CD4-positive, alpha-beta T cell treated with Interleukin-6 at 100 ng/mL for 8 hours (primary cell): ENCODE measurements around the gene HEXD.
A peak's percentile ranks its signal among the peaks of the same experiment; 100 is the strongest.
"Not testable (repeated sequence)": the region's sequence is repeated elsewhere in the genome, so short reads cannot be mapped to it uniquely, and the experiment has no call there.

Experiments used
- DNase-seq: peaks from one replicate; pipeline ENCODE4 v3.0.0-alpha.2; 2020; ENCODE audit warnings: mixed read lengths, low spot score

Gene HEXD

DNA sequence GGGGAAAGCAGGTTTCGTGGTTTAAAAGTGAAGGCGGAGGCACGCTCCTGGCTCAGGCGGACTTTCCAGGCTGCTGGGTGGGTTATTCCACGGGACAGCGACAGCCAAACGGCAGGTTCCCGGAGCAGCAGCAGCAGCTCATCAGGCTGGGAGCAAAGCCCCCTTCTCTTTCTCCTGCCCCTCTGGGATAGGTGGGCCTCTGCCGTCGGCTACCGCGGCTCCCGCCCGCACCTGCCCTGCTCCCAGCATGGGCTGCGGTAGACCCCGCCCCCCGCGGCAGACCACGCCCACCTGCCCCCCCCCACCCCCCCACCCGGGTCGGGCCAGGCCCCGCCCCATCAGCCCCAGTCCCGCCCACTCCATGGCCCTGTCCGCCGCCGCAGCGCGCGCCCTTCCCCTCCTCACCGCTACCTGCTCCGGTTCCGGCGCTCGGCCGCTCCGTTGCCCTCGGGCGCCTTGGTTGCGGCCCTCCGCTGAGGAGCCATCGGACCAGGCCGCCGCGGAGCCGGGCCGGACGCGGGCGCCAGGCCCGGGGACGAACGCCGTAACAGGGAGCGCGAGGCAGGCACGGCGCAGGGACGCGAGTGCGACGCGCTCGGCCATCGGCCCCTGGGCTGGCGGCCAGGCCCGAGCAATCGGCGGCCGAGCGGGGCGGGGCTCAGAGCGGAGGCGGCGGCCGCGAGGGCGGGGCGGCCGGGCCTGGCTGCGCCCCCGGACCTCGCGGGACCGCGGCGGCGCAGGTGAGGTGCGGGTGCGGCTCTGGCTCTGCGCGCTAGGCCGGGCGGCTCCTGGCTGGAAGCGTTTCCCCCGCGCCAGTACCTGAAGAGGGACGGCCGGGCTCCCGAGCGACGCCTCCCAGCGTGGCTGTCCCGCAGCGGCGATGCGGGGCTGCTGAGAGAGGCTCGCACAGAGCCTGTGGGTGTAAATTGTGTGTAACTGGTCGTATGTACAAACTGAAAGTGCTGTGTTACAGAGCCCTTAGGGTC lies at the start of gene HEXD, which contains the start of gene OGFOD3:
Gene HEXD (plus strand): TSS at position 347 of the 986 bp plus-strand sequence. CDS start 1,453 bp downstream, outside the sequence.
Gene OGFOD3 (minus strand): TSS at position 586 of the 986 bp plus-strand sequence. CDS start 101 bp downstream, at position 485.
- DNase-seq: peak; percentile 80

DNA sequence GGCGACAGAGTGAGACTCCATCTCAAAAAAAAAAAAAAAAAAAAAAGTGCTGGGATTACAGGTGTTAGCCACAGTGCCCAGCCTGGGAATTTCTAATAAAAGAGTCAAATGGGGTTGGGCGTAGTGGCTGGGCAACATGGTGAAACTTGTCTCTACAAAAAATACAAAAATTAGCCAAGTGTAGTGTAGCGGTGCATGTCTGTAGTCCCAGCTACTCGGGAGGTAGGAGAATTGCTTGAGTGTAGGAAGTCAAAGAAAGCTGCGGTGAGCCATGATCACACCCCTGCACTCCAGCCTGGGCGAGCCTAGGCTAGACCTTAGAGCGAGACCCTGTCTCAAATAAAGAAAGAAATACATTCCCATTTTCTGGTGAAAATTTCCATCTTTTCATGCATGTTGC lies 48.9 kb upstream of the HEXD start:
- DNase-seq: no peak

DNA sequence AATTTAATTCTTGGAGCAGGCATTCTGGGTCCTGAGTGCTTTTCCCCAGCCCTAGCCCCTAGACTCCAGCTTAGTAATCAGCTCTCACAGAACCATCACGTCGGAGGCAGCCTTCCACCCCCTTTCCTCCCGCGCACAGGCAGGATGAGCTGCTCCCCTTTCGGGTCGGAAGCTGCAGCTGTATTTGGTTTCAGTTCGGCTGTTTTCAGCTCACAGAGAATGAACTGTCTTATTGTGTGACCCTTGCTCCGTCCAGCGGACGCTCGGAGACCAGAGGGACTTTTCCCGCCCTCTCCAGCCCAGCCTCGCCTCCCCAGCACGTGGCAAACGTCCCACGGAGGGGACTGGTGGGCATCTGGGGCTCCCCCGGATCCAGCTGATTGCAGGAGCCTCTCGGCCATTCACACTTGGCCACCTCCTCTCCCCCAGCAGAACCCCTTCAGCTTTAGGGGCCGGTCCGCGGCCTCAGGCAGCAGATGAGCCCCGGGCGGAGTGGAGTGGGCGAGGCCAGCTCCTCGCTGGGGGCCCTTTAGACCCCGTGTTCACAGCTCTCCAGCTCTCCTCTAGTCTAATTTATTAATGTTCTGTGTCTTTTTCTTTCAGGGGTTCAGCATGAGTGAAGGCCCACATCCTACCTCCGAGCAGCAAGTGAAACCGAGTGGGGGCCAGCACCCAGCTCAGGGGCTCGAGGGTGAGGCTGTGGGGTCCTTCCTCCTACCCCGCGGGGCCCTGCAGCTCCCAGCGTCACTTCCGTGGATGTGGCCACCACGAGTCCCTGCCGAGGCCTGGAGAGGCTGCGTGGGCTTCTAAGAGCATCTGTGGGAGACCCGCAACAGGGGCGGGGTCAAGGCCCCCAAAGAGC lies 47.4 kb upstream of the HEXD start:
- DNase-seq: no peak

DNA sequence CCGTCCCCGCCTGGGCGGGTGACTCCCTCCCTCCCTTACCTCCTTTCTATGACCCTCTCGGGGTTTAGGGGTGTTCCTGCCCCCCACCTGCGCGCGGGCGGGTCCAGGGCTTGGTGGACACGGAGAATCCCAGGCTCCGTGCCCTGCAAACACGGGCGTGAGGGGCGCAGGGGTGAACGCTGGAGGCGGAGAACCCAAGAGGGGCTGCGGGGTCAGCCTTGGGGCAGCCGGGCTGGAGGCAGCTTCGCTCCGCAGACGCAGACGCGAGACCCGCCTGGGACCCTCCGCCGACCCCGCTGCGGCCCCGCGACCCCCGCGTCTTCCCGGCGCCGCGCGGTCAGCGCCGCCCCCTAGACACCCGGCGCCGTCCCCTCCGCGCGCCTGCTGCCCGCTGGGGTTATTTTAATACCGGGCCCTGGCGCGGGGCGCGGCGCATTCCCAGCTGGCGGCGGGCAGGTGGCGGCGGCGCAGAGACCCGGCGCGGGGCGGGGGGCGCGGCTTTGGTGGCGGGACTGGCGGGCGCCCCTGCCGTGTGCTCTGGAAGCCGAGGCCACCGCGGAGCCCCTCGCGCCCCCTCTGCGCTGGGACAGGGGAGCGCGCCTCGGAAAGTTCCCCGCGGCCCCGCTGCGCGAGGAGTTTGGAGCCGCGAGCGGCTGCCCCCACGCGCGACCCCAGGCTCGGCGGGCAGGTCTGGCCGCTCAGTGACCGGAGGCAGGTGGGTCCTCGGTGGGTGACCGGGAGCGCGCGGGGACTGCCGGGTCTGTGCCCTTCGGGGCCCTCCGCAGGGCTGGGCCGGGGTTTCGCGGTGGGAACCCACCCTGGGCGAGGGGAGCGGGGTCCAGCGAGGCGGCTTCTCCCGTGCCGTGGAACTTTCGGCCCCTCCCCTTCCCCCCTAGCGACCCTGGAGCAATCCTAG lies 46.6 kb upstream of the HEXD start, which contains the start of gene UTS2R:
Gene UTS2R (plus strand): TSS at position 433 of the 916 bp plus-strand sequence. CDS start 2,560 bp downstream, outside the sequence.
- DNase-seq: no peak

DNA sequence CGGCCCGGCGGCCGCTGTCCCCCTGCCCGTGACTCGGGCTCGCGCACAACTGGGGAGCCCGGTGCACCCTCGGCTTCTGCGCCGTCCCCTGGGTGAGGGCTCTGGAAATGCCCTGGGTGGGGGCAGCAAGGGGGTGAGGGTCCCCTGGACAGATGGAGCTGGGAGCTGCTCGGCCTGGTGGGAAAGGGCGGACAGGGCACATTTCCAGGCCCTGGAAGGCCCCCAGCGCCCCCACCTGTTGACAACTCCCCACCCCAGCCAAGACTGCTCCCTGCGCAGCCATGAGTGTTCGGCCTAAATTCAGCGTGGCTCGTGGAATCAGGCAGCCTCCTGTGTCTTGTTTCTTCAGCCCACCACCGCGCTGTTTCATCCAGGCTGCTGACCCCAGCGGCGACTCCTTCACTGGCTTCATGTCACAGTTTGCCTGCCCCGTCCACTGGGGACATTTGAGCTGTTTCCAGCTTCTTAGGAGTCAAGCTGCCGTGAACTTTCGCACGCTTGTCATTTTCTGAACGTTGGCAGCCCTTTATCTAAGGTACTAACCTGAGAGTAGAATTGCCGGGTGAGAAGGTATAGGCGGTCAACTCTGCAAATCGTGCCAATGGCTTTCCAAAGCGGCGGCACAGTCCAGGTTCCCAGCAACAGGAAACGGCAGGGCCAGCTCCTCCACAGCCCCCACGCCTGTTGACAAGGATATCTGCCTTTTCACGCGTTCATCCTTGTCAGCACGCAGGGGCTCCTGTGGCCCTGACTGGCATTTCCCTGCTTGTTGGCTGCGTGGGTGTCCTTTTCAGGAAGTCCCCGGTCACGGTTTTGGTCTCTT lies 45.7 kb upstream of the HEXD start:
- no peak for DNase-seq

GRCh38 chr17:82373072-82373452 lies 45.1 kb upstream of the HEXD start:
- not testable (repeated sequence) for DNase-seq

GRCh38 chr17:82373731-82374625 lies 44.2 kb upstream of the HEXD start:
- no peak for DNase-seq

GRCh38 chr17:82374626-82375331 lies 43.4 kb upstream of the HEXD start:
- DNase-seq: no peak

DNA sequence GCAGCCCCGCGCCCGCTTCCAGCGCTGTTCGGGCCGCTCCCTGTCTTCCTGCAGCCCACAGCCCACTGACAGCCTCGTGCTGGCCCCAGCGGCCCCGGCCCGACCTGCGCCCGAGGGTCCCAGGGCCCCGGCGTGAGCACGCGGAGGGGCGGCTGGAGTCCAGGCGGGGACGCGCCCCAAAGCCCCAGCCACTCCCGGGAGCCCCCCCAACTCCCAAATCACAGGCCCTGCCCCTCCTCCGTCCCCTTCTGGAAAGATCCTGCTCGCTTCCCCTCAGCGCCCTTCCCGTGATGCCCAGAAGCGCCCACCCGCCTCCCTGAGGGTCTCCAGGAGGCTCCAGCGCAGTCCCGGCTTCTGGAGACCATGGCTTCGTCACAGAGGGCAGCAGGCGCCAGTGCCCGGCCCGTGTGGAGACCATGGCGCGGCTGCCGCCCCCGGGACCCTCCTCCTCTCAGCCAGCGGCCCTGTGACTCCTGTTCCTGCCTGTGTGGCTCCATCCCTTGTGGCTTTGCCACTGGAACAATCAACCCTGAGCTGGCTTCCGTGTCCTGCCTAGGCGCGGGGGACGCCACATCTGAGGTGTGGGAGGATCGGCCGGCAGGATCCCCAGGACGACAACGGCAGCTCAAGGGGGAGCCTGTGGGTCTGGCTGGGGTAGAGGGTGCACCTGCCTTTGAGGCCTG lies 42.6 kb upstream of the HEXD start:
- DNase-seq: no peak

DNA sequence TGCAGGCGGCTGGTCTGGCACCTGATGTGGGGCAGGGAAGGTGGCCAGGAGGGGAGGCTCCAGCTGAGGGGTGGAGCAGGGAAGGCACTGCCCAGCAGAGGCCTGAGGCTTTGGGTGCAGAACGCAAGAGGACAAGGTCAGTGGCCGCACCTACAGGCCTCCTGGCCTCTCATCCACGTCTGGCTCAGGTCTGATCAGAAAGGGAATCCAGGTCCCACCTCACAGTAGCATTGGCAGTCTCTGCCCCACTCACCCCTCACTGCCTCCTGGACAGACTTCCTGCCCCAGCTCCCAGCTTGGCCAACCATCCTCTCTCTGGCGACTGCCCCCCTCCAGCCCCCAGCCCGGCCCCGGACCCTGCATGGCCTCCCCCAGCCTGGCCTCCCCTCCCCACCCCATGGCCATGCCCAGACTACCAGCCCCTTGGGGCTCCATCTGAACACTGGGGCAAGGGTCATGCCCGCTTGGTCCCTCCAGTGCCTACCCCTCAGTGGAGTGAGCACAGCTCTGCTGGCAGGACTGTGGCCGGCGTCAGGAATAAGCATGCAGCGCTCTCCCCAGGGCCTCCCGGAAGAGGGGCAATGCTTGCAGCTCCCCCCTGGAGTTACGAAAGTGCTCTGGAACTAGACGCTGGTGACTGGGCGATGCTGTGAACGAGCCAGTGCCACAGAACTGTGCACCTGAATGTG lies 42.0 kb upstream of the HEXD start:
- DNase-seq: no peak

- not testable (repeated sequence) for DNase-seq
Measured at GRCh38 chr17:82377294-82377693, 40.9 kb upstream of the HEXD start.

- no peak for DNase-seq
Measured at GRCh38 chr17:82377924-82378740, 40.0 kb upstream of the HEXD start.

GRCh38 chr17:82378741-82379021 lies 39.5 kb upstream of the HEXD start:
- DNase-seq: no peak

DNA sequence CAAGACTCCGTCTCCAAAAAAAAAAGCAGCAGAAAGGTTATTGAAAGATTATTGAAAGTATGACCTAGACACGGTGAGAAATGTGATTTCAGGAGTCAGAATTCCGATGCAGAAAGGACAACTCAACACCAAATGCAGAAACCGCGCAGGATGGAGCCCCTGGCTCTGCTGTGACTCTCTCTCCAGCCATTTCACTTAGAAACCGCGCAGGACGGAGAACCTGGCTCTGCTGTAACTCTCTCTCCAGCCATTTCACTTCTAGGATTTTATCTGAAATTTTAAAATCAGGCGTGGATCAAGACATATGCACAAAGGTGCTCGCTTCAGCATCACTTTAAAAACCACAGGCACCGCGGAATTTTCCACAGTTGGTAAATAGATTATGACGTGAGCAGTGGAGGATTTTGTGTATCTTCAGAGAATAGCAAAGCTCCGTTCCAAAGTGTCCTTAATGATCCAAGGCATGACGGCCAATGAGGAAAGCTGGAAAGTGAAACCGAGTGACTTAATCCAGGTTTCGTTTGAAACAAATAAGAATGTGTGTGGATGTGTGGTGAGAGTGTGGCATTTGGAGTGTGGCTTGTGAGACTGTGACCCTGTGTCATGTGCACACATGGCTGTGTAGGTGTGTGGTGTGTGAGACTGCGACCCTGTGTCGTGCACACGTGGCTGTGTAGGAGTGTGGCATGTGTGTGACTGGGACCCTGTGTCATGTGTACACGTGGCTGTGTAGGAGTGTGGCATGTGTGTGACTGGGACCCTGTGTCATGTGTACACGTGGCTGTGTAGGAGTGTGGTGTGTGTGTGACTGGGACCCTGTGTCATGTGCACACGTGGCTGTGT lies 37.1 kb upstream of the HEXD start:
- DNase-seq: no peak

DNA sequence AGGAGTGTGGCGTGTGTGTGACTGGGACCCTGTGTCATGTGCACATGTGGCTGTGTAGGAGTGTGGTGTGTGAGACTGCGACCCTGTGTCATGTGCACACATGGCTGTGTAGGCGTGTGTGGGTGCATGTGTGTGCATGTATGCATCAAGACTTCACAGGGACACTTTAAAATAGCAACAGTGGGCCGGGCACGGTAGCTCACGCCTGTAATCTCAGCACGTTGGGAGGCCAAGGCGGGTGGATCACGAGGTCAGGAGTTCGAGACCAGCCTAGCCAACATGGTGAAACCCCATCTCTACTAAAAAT lies 36.5 kb upstream of the HEXD start:
- not testable (repeated sequence) for DNase-seq
